ENCODE results near the gene UGT3A2.
A peak's percentile ranks its signal among the peaks of the same experiment; 100 is the strongest.

The UGT3A2 gene

DNA sequence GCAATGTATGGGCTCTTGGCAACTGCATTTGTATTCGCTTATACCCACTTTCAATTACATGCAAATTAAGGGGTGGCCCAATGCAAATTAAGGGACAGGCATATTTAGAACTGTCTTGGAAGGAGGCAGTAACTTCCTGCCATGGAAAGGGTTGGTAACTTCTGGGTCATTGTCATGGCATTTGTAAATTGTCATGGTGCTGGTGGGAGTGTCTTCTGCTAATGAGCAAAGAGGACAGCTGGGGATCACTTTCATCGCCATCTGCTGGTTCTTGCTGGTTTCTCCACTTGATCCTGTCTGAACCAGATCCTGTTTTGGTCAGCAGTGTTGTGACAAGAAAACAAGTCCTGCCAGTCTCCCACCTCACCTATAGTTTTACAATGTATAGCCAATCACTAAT, 23.3 kb upstream of the UGT3A2 start:
- no peak for DNase-seq (ENCODE audit: low spot score)
- TF ChIP-seq, protein P1, sequence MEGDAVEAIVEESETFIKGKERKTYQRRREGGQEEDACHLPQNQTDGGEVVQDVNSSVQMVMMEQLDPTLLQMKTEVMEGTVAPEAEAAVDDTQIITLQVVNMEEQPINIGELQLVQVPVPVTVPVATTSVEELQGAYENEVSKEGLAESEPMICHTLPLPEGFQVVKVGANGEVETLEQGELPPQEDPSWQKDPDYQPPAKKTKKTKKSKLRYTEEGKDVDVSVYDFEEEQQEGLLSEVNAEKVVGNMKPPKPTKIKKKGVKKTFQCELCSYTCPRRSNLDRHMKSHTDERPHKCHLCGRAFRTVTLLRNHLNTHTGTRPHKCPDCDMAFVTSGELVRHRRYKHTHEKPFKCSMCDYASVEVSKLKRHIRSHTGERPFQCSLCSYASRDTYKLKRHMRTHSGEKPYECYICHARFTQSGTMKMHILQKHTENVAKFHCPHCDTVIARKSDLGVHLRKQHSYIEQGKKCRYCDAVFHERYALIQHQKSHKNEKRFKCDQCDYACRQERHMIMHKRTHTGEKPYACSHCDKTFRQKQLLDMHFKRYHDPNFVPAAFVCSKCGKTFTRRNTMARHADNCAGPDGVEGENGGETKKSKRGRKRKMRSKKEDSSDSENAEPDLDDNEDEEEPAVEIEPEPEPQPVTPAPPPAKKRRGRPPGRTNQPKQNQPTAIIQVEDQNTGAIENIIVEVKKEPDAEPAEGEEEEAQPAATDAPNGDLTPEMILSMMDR (IDR thresholded peaks at IDR 0.05; ENCODE audit: borderline replicate concordance, control extremely low read depth, extremely low read depth, insufficient read depth, missing control alignments) = no peak
- in situ Hi-C loops (cut with MboI; ENCODE audit: low sequenced_read_pairs, unreplicated experiment) = loop anchor here (25.0 kb wide), 1 partner anchor 422 kb away; no protein-coding TSS in a partner anchor

GRCh38 chr5:36079200-36079781, 12.6 kb upstream of the UGT3A2 start:
- TF ChIP-seq, protein P1 (IDR thresholded peaks at IDR 0.05; ENCODE audit: borderline replicate concordance, control extremely low read depth, extremely low read depth, insufficient read depth, missing control alignments) = peak; percentile 66
- DNase-seq (ENCODE audit: low spot score) = peak; percentile 72
- in situ Hi-C loops (cut with MboI; ENCODE audit: low sequenced_read_pairs, unreplicated experiment) = loop anchor here (10.0 to 25.0 kb wide), 2 partner anchors 226 to 433 kb away; partner anchors contain the start of gene RANBP3L

- in situ Hi-C loops (cut with MboI; ENCODE audit: low sequenced_read_pairs, unreplicated experiment) = loop anchor here (10.0 to 25.0 kb wide), 2 partner anchors 226 to 434 kb away; partner anchors contain the start of gene RANBP3L
- DNase-seq (ENCODE audit: low spot score) = no peak
- TF ChIP-seq, protein P1 (IDR thresholded peaks at IDR 0.05; ENCODE audit: borderline replicate concordance, control extremely low read depth, extremely low read depth, insufficient read depth, missing control alignments) = no peak
These were observed 11.7 kb upstream of the UGT3A2 start for GRCh38 chr5:36078430-36078829.

DNA sequence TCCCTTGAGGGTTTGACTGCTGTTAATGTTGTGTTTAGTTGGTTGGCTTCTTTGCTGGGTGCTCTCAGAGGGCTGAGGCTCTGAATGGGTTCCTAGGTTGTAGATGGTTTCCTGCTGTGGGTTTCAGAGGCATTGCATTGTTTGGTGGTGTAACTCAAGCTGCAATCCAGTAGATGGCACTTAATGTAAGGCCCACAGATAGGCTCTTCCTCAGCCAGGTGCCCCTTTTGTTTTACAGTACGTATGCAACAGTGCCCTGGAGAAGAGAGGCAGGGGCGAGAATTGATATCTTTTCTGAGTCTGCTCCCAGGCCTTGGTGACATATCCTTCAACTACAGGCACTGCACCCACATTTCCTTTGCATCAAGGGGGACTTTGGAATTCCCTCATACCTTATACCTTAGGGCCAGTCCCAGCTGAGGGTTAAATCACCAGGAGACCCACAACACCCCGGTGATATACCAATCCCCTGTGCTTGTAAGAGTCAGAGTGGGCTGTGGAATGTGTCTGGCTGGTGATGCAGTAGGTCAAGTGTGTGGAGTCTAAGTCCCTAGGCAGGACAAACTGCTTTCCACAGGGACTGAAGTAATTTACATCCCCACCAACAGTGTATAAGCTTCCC, 7.0 kb upstream of the UGT3A2 start:
- in situ Hi-C loops (cut with MboI; ENCODE audit: low sequenced_read_pairs, unreplicated experiment) = loop anchor here (10.0 kb wide), 1 partner anchor 231 kb away; the partner anchor contains the start of gene RANBP3L
- TF ChIP-seq, protein P1 (IDR thresholded peaks at IDR 0.05; ENCODE audit: borderline replicate concordance, control extremely low read depth, extremely low read depth, insufficient read depth, missing control alignments) = no peak
- peak; percentile 23 for DNase-seq (ENCODE audit: low spot score)

GRCh38 chr5:36070687-36071571, 4.2 kb upstream of the UGT3A2 start:
- no peak for DNase-seq (ENCODE audit: low spot score)
- in situ Hi-C loops (cut with MboI; ENCODE audit: low sequenced_read_pairs, unreplicated experiment) = loop anchor here (10.0 kb wide), 1 partner anchor 234 kb away; the partner anchor contains the start of gene RANBP3L
- TF ChIP-seq, protein P1 (IDR thresholded peaks at IDR 0.05; ENCODE audit: borderline replicate concordance, control extremely low read depth, extremely low read depth, insufficient read depth, missing control alignments) = no peak

- in situ Hi-C loops (cut with MboI; ENCODE audit: low sequenced_read_pairs, unreplicated experiment) = no loop called here
- TF ChIP-seq, protein P1 (IDR thresholded peaks at IDR 0.05; ENCODE audit: borderline replicate concordance, control extremely low read depth, extremely low read depth, insufficient read depth, missing control alignments) = no peak
- DNase-seq (ENCODE audit: low spot score) = no peak
These were observed 2.1 kb upstream of the UGT3A2 start for GRCh38 chr5:36068751-36069281.
